ENCODE measurements around the gene SLC12A7.

GRCh38 chr5:1005904-1006655 is 105.8 kb downstream of the SLC12A7 start:
- TF ChIP-seq CTCF (conservative IDR thresholded peaks at IDR 0.05 in 1 of 2, IDR thresholded peaks at IDR 0.05 in 1 of 2; ENCODE audit: low read depth in 1 of 2, low read length in 2 of 2) (no peak), EZH2 (IDR thresholded peaks at IDR 0.05; ENCODE audit: low read length, missing control alignments) (no peak)
